Breast epithelium (tissue), 3 donors: ENCODE data around the gene DECR2.

Source experiments
- CTCF ChIP-seq, 3 donors: fragments of 450-650 bp; IDR thresholded peaks; one replicate each; pipeline ENCODE4 v1.5.1; 2016 to 2017; ENCODE audit warnings: antibody characterized with exemption in 3 of 3, mild to moderate bottlenecking in 3 of 3, moderate library complexity in 3 of 3
- POLR2A ChIP-seq: fragments of 450-650 bp; IDR thresholded peaks from one replicate; pipeline ENCODE4 v1.6.1; 2016; ENCODE audit warnings: antibody characterized with exemption, mild to moderate bottlenecking, moderate library complexity
- POLR2AphosphoS5 ChIP-seq, 3 donors: sonication (generic); formaldehyde crosslinking; IDR thresholded peaks; one replicate each; pipeline ENCODE4 v1.6.1; 2017; ENCODE audit warnings: antibody characterized with exemption in 3 of 3

GRCh38 chr16:426906-427249, 25.2 kb downstream of the DECR2 start:
- TF ChIP-seq CTCF (IDR thresholded peaks at IDR 0.05) (no peak), POLR2AphosphoS5 (IDR thresholded peaks at IDR 0.05) (no peak), POLR2A (no peak)
